ENCODE data around the gene SH3BGR. TPM values are rescaled to one million over a fixed set of nuclear protein-coding genes. Genes with fewer than 3 reads are reported as not detected.
"Not testable (repeated sequence)": the region's sequence is repeated elsewhere in the genome, so short reads cannot be mapped to it uniquely, and the experiment has no call there.

Gene SH3BGR
- total RNA-seq (10 to 100 TPM in 7 of 9 donors, 1 to 10 TPM in 2; 8.9 to 97.3 (median 13.4) TPM), polyA plus RNA-seq (10 to 100 TPM; 21.6 to 34.3 (median 28.6) TPM)
- long read RNA-seq, donor 1, transcript SH3BGR-202 (7 exons, 780 nt): major isoform, 6 of 12 reads
- long read RNA-seq, donor 1, partial matches to known transcripts: 6 of 12 reads
- long read RNA-seq, donor 1, other reads (novel, unspliced or antisense): 0 of 12 reads
- long read RNA-seq, donor 2, partial matches to known transcripts: 8 of 9 reads
- long read RNA-seq, donor 2, other reads (novel, unspliced or antisense): 0 of 9 reads
- long read RNA-seq, donor 3, partial matches to known transcripts: 21 of 22 reads
- long read RNA-seq, donor 3, other reads (novel, unspliced or antisense): 0 of 22 reads
- long read RNA-seq, donor 4, transcript SH3BGR-202 (7 exons, 780 nt): major isoform, 7 of 17 reads
- long read RNA-seq, donor 4, partial matches to known transcripts: 2 of 17 reads
- long read RNA-seq, donor 4, other reads (novel, unspliced or antisense): 4 of 17 reads
- long read RNA-seq, donor 5, transcript SH3BGR-202 (7 exons, 780 nt): major isoform, 5 of 17 reads
- long read RNA-seq, donor 5, partial matches to known transcripts: 6 of 17 reads
- long read RNA-seq, donor 5, other reads (novel, unspliced or antisense): 4 of 17 reads
- long read RNA-seq, donor 6, partial matches to known transcripts: 0 of 10 reads
- long read RNA-seq, donor 6, other reads (novel, unspliced or antisense): 2 of 10 reads
- long read RNA-seq, donor 7, partial matches to known transcripts: 20 of 21 reads
- long read RNA-seq, donor 7, other reads (novel, unspliced or antisense): 0 of 21 reads
- long read RNA-seq, donor 8, partial matches to known transcripts: 11 of 14 reads
- long read RNA-seq, donor 8, other reads (novel, unspliced or antisense): 0 of 14 reads
- long read RNA-seq, donor 9, partial matches to known transcripts: 0 of 2 reads
- long read RNA-seq, donor 9, other reads (novel, unspliced or antisense): 0 of 2 reads
- long read RNA-seq, donor 10: 0 reads

DNA sequence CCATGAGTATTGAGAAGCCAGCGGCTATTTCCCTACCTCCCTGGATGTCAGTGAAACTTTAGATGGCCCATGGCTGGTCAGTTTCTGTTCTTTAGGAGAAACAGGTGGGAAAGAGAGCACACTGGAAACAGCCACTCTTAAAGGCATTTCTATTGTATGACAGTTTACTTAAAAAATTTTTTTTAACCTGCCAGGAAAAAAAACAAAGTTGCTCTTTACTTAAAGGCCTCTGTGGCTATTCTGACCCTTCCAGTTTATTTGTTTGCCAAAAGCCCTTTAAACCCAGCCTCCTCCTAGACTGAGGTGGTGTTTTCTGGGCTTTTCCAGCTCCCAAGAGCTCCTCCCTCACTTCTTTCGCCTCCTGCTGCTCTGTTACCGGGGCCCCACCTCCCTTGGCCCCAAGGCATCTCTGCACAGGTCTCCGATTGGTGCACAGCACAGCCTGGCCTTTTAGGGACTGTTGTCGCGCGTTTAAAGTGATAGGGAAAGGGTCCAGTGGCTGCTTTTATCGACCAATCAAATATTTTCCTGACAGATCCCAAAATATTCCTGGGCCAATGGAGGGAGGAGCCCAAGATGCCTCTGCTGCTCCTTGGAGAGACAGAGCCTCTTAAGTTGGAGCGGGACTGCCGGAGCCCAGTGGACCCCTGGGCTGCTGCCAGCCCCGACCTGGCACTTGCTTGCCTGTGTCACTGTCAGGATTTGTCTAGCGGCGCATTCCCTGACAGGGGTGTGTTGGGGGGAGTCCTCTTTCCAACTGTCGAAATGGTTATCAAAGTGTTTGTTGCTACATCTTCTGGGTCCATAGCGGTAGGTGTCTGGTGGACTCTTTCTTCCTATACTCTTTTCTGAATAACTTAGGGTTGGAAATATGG is at the start of gene SH3BGR:
Gene SH3BGR (plus strand): TSS at position 639 of the 875 bp plus-strand sequence. CDS start 127 bp downstream, at position 766.
- H3K36me3 ChIP-seq (replicated peaks in 1 of 2): no peaks in the 10 kb centered on the region
- intact Hi-C loops (cut with DNase I): no loop called here
- no peaks in the 10 kb centered on the region for H3K9me3 ChIP-seq (replicated peaks in 1 of 3)
- WGBS, 4 donors: 69 to 82% (median 79%) methylated on average over 15 of the region's 15 CpGs
- no peaks in the 10 kb centered on the region for H3K27me3 ChIP-seq
- no peak within 1 kb of the TSS for H3K4me3 ChIP-seq
- H3K4me1 ChIP-seq (replicated peaks in 1 of 2): peaks cover under 1 to 5% of the 10 kb centered on the region in 2 donors
- peak in 2 of 7 donors; percentile 38 to 80 for DNase-seq
- TF ChIP-seq POLR2A (IDR thresholded peaks at IDR 0.05): no peak
- TF ChIP-seq, protein P1, sequence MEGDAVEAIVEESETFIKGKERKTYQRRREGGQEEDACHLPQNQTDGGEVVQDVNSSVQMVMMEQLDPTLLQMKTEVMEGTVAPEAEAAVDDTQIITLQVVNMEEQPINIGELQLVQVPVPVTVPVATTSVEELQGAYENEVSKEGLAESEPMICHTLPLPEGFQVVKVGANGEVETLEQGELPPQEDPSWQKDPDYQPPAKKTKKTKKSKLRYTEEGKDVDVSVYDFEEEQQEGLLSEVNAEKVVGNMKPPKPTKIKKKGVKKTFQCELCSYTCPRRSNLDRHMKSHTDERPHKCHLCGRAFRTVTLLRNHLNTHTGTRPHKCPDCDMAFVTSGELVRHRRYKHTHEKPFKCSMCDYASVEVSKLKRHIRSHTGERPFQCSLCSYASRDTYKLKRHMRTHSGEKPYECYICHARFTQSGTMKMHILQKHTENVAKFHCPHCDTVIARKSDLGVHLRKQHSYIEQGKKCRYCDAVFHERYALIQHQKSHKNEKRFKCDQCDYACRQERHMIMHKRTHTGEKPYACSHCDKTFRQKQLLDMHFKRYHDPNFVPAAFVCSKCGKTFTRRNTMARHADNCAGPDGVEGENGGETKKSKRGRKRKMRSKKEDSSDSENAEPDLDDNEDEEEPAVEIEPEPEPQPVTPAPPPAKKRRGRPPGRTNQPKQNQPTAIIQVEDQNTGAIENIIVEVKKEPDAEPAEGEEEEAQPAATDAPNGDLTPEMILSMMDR (IDR thresholded peaks at IDR 0.05): no peak
- H3K27ac ChIP-seq: peak within 1 kb of the TSS in 1 of 5 donors; percentile 27

DNA sequence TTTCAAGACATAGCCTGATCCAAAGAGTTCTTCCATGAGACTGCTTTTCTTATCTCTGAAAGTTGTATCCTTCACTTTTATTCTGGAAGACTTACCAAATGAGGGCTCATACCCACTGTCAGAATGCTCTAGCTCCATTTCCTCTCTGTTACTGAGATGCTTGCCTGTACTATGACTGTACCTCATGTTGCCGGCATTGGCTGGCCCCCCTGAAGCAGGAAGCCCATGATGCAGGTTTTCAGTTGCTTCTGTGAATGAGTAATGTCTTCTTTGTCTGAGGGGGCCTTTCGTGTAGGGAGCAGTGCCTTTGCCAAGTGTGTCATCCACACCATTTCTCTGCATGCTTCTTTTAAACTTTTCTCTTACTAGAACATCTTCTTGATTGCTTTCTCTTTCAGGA is 45.7 kb upstream of the SH3BGR start:
- Histone ChIP-seq H3K4me3 (no peak overlapping the region), H3K36me3 (replicated peaks in 1 of 2) (peaks cover 0 to 7% of the 10 kb centered on the region in 2 donors), H3K4me1 (replicated peaks in 1 of 2) (no peaks in the 10 kb centered on the region), H3K27me3 (no peaks in the 10 kb centered on the region), H3K27ac (no peak overlapping the region), H3K9me3 (replicated peaks in 1 of 3) (no peaks in the 10 kb centered on the region)
- no peak for TF ChIP-seq POLR2A (IDR thresholded peaks at IDR 0.05)
- TF ChIP-seq, protein P1 (IDR thresholded peaks at IDR 0.05): no peak
- DNase-seq: no peak
- 88 to 97% (median 91%) methylated on average over 2 of the region's 2 CpGs for WGBS, 4 donors
- intact Hi-C loops (cut with DNase I): no loop called here

DNA sequence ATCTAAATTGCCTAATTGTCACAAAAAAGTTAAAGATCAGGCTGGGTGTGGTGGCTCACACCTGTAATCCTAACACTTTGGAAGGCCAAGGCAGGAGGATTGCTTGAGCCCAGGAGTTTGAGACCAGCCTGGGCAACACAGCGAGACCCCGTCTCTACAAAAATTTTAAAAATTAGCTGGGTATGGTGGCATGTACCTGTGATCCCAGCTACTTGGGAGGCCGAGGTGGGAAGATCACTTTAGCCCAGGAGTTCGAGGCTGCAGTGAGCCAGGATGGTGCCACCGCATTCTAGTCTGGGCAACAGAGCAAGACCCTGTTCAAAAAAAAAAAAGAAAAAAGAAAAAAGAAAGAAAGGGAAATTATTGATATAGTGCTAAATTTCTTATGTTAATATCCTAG is 32.6 kb upstream of the SH3BGR start:
- H3K27ac ChIP-seq; H3K4me3 ChIP-seq; DNase-seq; H3K4me1 ChIP-seq (replicated peaks in 1 of 2); H3K9me3 ChIP-seq (replicated peaks in 1 of 3); H3K36me3 ChIP-seq (replicated peaks in 1 of 2); intact Hi-C loops (cut with DNase I); H3K27me3 ChIP-seq: not testable (repeated sequence)
- 92 to 99% (median 95%) methylated on average over 4 to 5 of the region's 5 CpGs for WGBS, 4 donors

DNA sequence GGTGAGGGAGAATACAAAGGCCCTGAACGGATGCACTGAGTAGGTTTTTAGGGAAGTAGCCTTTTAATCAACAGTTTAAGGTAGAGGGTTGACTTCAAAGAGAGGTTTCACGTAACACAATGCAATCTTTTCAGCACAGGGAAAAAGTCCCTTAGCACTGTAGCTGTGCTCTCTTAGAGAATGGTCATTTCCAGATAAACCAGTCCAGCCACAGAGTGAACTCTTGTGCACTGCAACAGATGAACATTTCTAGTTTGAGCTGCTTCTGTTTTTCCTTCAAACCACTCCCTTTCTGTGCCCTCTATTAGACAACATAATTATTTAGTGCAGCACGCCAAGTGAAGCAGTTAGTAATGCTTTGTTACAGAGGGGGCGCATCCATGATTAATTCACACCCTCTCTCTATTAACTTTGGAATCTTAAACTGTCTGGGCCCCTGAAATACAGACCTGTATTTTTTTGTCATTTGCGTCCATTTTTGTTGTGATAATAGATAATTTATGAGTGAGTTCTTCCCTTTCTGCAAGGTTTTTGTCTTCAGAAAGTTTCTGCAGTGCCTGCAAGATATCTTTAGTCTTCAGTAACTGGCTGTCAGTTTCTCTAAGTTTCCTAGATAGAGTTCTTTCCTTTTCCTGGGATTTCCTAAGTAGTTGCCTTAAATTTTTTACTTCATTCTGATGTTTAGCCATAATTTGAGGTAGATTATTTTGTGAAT is 29.1 kb upstream of the SH3BGR start:
- TF ChIP-seq, protein P1 (IDR thresholded peaks at IDR 0.05): no peak
- TF ChIP-seq POLR2A (IDR thresholded peaks at IDR 0.05): no peak
- H3K4me3 ChIP-seq: no peak overlapping the region
- no peaks in the 10 kb centered on the region for H3K9me3 ChIP-seq (replicated peaks in 1 of 3)
- no peaks in the 10 kb centered on the region for H3K4me1 ChIP-seq (replicated peaks in 1 of 2)
- 66 to 77% (median 68%) methylated on average over 5 of the region's 5 CpGs for WGBS, 4 donors
- DNase-seq: no peak
- H3K27me3 ChIP-seq: no peaks in the 10 kb centered on the region
- H3K27ac ChIP-seq: no peak overlapping the region
- no peaks in the 10 kb centered on the region for H3K36me3 ChIP-seq (replicated peaks in 1 of 2)
- intact Hi-C loops (cut with DNase I): no loop called here
